ENCODE data around the gene FAM193A.

GRCh38 chr4:2660596-2661211, 124.3 kb downstream of the FAM193A start:
- TF ChIP-seq CTCF (IDR thresholded peaks at IDR 0.05) (no peak), POLR2A (IDR thresholded peaks at IDR 0.05) (no peak), EP300 (IDR thresholded peaks at IDR 0.05; ENCODE audit: low read depth) (no peak)

Data from transverse colon (tissue), 3 donors.